ENCODE measurements around the gene PLAAT5.

DNA sequence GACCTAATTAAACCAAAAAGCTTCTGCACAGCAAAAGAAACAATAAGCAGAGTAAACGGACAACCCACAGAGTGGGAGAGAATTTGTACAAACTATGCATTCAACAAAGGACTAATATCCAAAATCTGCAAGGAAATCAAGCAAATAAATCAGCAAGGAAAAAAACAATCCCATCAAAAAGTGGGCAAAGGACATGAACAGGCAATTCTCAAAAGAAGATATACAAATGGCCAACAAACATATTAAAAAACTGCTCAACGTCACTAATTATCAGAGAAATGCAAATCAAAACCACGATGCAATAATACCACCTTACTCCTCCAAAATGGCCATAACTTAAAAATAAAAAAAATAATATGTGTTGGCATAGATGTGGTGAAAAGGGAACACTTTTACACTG, 5.2 kb downstream of the PLAAT5 start:
- no peak for TF ChIP-seq RARB (CRISPR knock-in tag; IDR thresholded peaks at IDR 0.05)
- TF ChIP-seq, protein P1, sequence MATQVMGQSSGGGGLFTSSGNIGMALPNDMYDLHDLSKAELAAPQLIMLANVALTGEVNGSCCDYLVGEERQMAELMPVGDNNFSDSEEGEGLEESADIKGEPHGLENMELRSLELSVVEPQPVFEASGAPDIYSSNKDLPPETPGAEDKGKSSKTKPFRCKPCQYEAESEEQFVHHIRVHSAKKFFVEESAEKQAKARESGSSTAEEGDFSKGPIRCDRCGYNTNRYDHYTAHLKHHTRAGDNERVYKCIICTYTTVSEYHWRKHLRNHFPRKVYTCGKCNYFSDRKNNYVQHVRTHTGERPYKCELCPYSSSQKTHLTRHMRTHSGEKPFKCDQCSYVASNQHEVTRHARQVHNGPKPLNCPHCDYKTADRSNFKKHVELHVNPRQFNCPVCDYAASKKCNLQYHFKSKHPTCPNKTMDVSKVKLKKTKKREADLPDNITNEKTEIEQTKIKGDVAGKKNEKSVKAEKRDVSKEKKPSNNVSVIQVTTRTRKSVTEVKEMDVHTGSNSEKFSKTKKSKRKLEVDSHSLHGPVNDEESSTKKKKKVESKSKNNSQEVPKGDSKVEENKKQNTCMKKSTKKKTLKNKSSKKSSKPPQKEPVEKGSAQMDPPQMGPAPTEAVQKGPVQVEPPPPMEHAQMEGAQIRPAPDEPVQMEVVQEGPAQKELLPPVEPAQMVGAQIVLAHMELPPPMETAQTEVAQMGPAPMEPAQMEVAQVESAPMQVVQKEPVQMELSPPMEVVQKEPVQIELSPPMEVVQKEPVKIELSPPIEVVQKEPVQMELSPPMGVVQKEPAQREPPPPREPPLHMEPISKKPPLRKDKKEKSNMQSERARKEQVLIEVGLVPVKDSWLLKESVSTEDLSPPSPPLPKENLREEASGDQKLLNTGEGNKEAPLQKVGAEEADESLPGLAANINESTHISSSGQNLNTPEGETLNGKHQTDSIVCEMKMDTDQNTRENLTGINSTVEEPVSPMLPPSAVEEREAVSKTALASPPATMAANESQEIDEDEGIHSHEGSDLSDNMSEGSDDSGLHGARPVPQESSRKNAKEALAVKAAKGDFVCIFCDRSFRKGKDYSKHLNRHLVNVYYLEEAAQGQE (IDR thresholded peaks at IDR 0.05): no peak
- TF ChIP-seq, protein P2, sequence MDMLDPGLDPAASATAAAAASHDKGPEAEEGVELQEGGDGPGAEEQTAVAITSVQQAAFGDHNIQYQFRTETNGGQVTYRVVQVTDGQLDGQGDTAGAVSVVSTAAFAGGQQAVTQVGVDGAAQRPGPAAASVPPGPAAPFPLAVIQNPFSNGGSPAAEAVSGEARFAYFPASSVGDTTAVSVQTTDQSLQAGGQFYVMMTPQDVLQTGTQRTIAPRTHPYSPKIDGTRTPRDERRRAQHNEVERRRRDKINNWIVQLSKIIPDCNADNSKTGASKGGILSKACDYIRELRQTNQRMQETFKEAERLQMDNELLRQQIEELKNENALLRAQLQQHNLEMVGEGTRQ (IDR thresholded peaks at IDR 0.05): no peak
- TF ChIP-seq, protein P3, sequence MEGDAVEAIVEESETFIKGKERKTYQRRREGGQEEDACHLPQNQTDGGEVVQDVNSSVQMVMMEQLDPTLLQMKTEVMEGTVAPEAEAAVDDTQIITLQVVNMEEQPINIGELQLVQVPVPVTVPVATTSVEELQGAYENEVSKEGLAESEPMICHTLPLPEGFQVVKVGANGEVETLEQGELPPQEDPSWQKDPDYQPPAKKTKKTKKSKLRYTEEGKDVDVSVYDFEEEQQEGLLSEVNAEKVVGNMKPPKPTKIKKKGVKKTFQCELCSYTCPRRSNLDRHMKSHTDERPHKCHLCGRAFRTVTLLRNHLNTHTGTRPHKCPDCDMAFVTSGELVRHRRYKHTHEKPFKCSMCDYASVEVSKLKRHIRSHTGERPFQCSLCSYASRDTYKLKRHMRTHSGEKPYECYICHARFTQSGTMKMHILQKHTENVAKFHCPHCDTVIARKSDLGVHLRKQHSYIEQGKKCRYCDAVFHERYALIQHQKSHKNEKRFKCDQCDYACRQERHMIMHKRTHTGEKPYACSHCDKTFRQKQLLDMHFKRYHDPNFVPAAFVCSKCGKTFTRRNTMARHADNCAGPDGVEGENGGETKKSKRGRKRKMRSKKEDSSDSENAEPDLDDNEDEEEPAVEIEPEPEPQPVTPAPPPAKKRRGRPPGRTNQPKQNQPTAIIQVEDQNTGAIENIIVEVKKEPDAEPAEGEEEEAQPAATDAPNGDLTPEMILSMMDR (IDR thresholded peaks at IDR 0.05): no peak
- TF ChIP-seq ESRRA (IDR thresholded peaks at IDR 0.05; ENCODE audit: borderline replicate concordance, low read length): no peak

Data from A549 (cell line).